NCI-H2196 treated with DMSO at 0.1 percent for 48 hours (cell line): ENCODE data around the gene ARMH3.

ENCODE experiments used
- DNase-seq: peaks from one replicate; lab custom pipeline; 2025; ENCODE audit not compliant: unreplicated experiment; lab: John Stamatoyannopoulos, UW

ARMH3 gene

GRCh38 chr10:101859530-101859929 is 196.4 kb downstream of the ARMH3 start:
- no peak for DNase-seq

GRCh38 chr10:101858723-101859500 is 197.1 kb downstream of the ARMH3 start:
- DNase-seq, result no peak

- DNase-seq, result no peak
Observed at GRCh38 chr10:101857802-101858476, 198.0 kb downstream of the ARMH3 start.

- no peak for DNase-seq
Observed at GRCh38 chr10:101856626-101857025, 199.3 kb downstream of the ARMH3 start.

GRCh38 chr10:101851411-101852116 is 204.4 kb downstream of the ARMH3 start:
- no peak for DNase-seq

GRCh38 chr10:101850749-101851148 is 205.2 kb downstream of the ARMH3 start:
- DNase-seq, result no peak

DNA sequence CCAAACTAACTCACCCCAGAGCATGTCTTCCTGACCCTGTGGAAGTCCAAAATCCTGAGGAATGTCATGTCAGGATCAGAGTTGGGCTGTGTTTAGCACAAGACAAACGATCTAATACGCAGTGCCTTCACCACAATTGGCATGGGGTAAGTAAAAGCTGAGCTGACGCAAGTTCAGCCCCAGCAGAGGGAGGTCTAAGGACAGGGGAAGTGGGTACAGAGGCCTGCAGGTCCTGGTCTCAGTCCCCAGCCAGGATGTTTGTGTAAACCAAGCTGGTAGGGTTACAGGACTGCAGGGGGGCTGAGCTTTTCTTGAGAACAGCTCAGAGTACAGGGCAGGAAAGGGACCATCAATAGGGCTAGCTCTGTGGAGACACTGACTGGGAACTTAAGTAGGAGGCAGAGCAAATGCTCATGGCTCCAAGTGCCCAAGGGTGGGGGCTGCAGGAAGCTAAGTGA is 207.1 kb downstream of the ARMH3 start:
- no peak for DNase-seq

DNA sequence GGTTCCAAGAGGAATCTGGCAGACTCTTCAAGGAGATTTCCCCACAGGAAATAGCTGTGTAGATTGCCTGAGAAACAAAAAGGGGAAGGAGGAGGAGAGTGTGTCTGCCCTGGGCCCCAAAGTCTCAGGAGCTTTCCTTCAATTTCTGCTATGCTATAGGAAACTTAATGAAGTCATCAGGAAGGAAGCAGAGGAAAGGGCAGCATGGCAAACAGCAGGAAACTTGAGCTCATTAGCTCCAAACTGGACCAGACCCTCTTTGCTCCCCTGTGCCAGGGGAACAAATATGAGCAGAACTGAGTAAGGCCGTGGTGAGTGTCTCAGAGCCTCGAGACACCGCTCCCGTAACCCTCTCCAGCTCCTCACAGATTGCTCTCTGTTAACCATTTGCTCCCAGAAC is 207.6 kb downstream of the ARMH3 start:
- DNase-seq, result no peak

DNA sequence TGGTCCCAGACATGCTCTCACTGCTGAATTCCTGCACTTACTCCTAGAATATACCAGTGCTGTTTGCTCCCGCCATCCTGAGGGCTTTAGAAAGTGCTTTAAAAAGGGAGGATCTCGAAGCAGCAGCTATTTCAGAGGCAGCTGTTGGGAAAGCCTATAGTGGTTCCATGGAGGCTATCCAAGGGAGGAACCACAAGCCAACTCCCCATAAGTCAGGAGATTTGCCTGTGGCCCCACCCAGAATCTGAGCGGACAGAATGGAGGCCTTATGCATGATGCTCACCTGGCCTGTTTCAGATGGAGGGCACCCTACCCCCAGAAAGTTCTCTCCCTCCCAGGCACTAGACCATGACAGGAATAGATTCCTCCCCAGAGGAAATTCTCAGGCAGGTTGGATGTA is 210.1 kb downstream of the ARMH3 start:
- no peak for DNase-seq

GRCh38 chr10:101843032-101844021 is 212.6 kb downstream of the ARMH3 start, which contains the start of gene KCNIP2:
Gene KCNIP2, minus strand, starts transcription at chr10:101843800. Its CDS starts 232 bp downstream, at chr10:101843568.
- peak; percentile 21 for DNase-seq

DNA sequence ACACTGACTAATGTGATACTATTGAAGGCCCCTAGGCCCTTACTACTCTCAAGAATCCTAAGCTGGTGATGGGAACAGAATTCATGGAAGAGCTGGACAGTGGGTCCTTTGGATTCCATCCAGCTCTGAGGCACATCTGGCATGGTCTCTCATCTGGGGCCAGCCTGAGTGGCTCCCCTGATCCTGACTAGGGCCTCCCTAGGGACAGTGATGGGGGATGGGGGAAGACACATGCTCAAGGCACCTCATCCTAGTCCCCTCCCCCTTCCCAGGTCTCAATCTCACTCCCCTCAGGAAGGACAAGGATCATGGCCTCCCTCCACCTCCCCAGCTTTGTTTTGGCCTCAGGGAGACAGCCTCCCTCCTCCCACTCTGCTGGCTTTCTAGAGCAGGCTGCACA is 214.1 kb downstream of the ARMH3 start:
- DNase-seq, result no peak

DNA sequence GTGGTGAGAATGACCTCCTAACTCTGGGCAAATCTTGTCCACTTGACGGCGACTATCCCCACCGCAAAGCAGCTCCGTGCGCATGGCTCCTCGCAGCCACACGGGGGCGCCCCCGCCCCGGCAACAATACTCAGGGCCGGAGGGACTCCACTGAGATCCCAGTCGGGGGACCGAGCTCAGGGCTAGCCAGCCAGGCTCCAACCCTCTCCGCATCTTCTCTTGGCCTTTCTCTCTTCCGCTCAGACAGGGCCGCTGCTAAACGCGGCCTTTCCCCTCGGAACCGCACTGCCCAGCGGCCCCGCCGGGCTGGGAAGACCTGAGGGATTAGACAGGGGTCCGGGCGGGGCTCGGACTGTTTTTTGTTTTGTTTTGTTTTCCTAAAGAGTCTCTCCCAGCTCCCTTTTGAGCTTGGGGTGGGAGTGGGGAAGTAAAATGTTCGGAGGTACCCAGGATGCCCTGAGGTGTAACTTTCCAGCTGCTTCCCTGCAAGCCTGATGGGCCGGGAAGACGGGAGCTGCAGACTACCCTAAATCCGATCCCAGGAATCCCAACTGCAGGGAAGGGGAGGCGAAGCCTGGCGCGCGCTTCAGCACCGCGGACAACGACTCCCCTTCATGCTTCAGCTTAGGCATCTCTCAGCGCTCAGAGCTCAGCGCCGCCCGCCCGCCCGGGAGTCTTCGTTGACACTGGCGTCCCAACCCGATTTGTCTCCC is 215.1 kb downstream of the ARMH3 start:
- DNase-seq, result peak; percentile 32

- DNase-seq, result no peak
Observed at GRCh38 chr10:101840102-101840684, 215.8 kb downstream of the ARMH3 start.

DNA sequence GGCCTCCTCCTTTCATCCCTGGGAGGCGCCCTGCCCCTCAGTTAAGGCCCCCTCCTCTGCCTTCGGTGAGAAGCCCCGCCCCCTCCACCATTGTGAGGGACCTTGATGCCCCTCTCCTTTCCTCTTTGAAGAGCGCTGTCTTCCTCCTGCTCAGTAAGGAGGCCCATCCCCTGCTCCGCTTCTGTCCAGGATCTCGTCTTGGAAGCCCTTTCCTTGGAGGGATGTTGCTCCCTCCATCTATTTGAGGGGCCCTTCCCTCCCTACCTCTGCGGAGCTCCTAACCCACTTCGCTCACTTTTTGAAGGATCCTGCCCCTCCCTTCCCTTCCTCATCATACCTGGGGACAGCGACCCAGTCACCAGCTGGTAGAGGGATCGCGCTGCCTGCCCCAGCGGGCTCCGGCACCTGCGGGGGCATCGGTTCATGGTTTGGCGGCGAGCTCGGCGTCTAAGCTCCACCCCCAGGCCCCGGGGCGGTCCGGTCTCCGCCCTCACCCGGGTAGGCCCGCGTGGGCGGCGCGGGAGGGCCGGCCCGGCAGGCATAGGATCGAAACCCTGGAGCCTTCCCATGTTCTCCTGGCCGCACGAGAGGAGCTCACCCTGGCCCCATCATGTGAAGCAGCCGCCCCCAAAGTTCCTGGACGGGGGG is 216.4 kb downstream of the ARMH3 start:
- DNase-seq, result no peak

DNA sequence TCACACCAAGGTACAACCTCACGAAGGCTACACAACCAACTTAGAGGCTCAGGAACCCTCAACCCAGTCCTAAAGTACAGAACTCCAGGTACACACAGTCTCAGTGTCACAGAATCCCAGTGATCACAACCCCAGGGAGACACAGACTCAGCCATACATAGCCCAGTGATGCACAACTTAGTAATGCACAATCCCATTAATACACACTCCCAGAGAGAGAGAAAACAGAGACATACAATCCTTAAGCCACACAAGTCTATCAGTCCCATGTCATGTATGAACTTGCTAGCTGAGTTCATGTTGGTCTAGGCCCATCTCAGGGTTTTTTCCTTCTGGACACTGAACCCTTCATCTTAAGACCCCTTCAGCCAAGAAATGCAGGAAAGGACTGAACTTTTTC is 217.0 kb downstream of the ARMH3 start:
- no peak for DNase-seq

- no peak for DNase-seq
Observed at GRCh38 chr10:101838416-101838970, 217.5 kb downstream of the ARMH3 start.

- DNase-seq, result no peak
Observed at GRCh38 chr10:101837748-101838147, 218.2 kb downstream of the ARMH3 start.

DNA sequence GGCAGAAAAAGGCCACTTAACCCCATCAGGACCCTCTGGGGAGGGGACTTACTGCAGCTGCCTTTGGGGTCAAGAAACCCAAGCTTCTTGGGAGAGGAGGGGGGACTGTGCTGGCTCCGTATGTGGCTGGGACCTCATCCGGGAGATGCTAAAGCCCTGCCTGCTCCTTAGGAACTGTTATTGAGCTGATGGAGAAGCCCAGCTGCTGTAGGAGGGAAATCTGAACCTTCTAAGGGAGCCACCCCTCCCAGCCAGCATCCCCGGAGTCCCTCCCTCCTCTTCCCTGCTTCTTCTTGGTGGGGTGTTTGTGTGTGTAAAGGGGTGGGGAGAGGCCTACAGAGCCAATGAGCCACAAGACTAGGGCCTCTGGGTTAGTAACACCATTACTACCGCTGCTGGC is 220.6 kb downstream of the ARMH3 start:
- no peak for DNase-seq

DNA sequence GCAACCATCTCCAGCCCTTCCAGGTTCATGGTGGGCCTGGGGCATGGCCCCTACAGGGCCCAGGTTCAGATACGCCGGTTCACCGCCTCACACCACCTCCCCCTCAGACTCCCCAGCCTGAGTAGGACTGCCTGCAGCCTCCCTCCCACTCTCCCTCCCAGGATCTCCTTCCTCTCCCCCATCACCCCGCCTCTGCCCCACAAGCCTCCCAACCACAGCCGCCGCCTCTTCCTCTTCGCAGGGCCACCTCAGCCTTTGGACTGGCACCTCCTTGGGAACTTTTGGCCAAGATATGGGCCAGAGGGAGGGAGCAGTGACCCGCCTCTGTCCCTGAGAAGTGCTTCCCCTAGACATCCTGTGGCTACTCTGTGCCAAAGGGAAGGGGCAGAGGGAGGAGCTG is 221.6 kb downstream of the ARMH3 start:
- no peak for DNase-seq
